ENCODE measurements around the gene DDR1.
"Not testable (repeated sequence)": the region's sequence is repeated elsewhere in the genome, so short reads cannot be mapped to it uniquely, and the experiment has no call there.

DDR1 gene

GRCh38 chr6:30844118-30844535, 40.2 kb upstream of the DDR1 start:
- FAIRE-seq: no peak
- no peak for TF ChIP-seq CTCF (IDR thresholded peaks at IDR 0.05; ENCODE audit: insufficient read depth, missing control alignments)
- DNase-seq (ENCODE audit: insufficient read length, low spot score): no peak

- no peak for TF ChIP-seq CTCF (IDR thresholded peaks at IDR 0.05; ENCODE audit: insufficient read depth, missing control alignments)
- DNase-seq (ENCODE audit: insufficient read length, low spot score) (no peak), FAIRE-seq (no peak)
Observed at GRCh38 chr6:30845183-30845582, 39.1 kb upstream of the DDR1 start.

GRCh38 chr6:30847421-30847970, 36.8 kb upstream of the DDR1 start:
- FAIRE-seq: no peak
- no peak for TF ChIP-seq CTCF (IDR thresholded peaks at IDR 0.05; ENCODE audit: insufficient read depth, missing control alignments)

GRCh38 chr6:30847971-30848436, 36.3 kb upstream of the DDR1 start:
- no peak for DNase-seq (ENCODE audit: insufficient read length, low spot score)
- TF ChIP-seq CTCF (IDR thresholded peaks at IDR 0.05; ENCODE audit: insufficient read depth, missing control alignments): no peak
- no peak for FAIRE-seq

More at GRCh38 chr6:30847421-30847970, 36.8 kb upstream of the DDR1 start:
- no peak for DNase-seq (ENCODE audit: insufficient read length, low spot score)

GRCh38 chr6:30849903-30850651, 34.2 kb upstream of the DDR1 start:
- TF ChIP-seq CTCF (IDR thresholded peaks at IDR 0.05; ENCODE audit: insufficient read depth, missing control alignments): no peak
- no peak for FAIRE-seq

GRCh38 chr6:30852459-30852858, 31.9 kb upstream of the DDR1 start:
- not testable (repeated sequence) for FAIRE-seq; DNase-seq (ENCODE audit: insufficient read length, low spot score)

More at GRCh38 chr6:30849903-30850651, 34.2 kb upstream of the DDR1 start:
- no peak for DNase-seq (ENCODE audit: insufficient read length, low spot score)

GRCh38 chr6:30854285-30855040, 29.9 kb upstream of the DDR1 start:
- no peak for FAIRE-seq
- TF ChIP-seq CTCF (IDR thresholded peaks at IDR 0.05; ENCODE audit: insufficient read depth, missing control alignments): no peak
- DNase-seq (ENCODE audit: insufficient read length, low spot score): no peak

All from D721Med (cell line).